ENCODE measurements around the gene PLEKHF1.

PLEKHF1 gene

DNA sequence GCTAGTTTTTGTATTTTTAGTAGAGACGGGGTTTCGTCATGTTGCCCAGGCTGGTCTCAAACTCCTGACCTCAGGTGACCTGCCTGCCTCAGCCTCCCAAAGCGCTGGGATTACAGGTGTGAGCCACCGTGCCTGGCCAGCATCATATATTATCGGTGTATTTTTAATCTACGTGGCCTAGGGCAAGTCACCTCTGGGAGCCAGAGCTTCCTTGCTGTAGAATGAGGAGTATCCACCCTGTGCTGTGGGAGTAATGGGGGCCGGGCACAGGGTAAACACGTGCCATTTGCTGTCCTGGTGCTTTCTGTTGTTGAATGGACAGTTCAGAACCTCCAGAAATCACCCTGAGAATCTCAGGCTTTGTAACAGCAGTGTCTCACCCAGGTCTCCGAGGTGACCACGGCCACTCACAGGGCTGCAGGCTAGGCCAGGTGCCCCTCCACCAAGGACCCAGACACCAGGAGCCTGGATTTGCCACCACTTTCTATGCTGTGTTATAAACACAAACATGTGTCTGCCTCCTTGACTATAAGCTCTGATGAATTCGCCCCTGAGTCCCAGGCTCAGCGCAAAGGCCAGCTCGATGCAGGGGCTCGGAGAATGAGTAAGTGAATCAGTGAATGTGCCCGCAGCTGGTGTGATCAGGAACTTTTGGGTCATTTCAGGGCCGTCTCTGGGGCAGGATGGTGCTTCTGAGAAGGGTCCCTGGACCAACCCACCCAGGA is 36.4 kb upstream of the PLEKHF1 start:
- Mint-ChIP-seq H3K4me1 (peaks cover 33% of the 10 kb centered on the region), H3K27me3 (no peaks in the 10 kb centered on the region), H3K27ac (no peak overlapping the region), H3K9me3 (no peaks in the 10 kb centered on the region), H3K4me3 (no peak overlapping the region)
- ATAC-seq (no peak), DNase-seq (no peak)

DNA sequence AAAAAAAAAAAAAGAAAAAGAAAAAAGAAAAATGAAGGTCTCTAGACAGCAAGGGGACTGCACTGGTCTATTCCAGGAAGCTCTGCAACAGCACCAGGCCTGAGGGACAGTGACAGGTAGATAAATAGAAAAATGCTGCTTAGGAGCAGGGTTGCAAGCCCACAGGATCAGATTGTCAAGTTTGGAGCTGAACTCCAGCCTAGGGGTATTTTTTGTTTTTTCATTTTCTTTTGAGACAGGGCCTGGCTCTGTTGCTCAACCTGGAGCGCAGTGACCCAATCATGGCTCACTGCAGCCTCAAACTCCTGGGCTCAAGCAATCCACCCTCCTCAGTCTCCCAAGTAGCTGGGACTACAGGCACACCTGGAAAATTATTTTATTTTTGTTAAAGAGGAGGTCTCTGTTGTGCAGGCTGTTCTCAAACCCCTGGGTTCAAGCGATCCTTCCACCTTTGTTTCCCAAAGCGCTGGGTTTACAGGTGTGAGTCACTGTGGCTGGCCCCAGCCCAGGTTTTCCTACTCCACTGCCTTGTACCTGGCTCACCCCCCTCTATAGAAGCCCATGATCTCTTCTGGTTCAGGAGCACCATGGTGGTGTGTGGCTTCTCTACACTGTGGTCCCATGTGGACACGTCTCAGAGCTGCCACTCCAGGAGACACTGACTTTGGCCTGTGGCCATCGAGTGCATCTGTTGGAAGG is 35.3 kb upstream of the PLEKHF1 start:
- no peak for DNase-seq
- H3K27ac Mint-ChIP-seq = no peak overlapping the region
- H3K4me3 Mint-ChIP-seq = no peak overlapping the region
- no peaks in the 10 kb centered on the region for H3K27me3 Mint-ChIP-seq
- peaks cover 21% of the 10 kb centered on the region for H3K4me1 Mint-ChIP-seq
- no peak for ATAC-seq
- no peaks in the 10 kb centered on the region for H3K9me3 Mint-ChIP-seq

DNA sequence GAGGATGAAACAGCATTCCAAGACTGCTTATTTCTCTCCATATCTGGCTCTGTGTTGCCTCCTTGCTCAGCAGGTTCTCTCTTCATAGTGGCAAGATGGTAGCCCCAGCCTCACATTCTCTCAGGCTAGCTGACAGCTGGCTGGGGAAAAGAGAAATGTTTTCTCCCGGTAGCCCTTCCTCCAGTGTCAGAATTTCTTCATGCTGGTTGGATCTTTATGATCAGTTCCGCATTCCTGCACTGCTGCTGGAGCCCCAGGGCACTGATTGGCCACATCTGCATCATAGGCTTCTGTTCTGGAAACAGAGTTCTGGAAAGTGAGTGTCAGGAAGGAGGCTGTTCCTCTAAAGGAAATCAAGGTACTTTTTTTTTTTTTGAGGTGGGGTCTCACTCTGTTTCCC is 34.6 kb upstream of the PLEKHF1 start:
- Mint-ChIP-seq H3K4me3 (no peak overlapping the region), H3K9me3 (no peaks in the 10 kb centered on the region), H3K4me1 (peaks cover 17% of the 10 kb centered on the region), H3K27ac (no peak overlapping the region), H3K27me3 (no peaks in the 10 kb centered on the region)
- ATAC-seq (no peak), DNase-seq (no peak)

DNA sequence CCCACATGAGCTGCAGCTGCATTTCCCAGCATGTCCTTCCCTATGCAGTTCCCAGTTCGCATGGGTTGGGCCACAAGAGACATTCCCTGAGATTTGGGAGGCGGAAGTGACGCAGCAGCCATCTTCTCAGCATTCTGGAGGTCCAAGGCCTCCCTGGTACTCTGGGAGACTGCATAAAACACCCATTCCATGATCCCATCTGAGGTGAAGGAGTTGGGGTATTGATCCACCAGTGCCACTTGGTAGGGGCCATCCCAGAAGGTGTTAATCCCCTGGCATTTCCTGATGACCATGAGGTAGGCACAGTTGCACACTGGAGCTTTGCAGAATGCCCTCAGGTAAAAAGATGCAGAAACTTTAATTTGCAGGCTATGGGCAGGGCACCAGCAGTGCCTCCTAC is 33.8 kb upstream of the PLEKHF1 start:
- DNase-seq (no peak), ATAC-seq (no peak)
- Mint-ChIP-seq H3K4me1 (peaks cover 23% of the 10 kb centered on the region), H3K9me3 (no peaks in the 10 kb centered on the region), H3K27me3 (no peaks in the 10 kb centered on the region), H3K27ac (no peak overlapping the region), H3K4me3 (no peak overlapping the region)

DNA sequence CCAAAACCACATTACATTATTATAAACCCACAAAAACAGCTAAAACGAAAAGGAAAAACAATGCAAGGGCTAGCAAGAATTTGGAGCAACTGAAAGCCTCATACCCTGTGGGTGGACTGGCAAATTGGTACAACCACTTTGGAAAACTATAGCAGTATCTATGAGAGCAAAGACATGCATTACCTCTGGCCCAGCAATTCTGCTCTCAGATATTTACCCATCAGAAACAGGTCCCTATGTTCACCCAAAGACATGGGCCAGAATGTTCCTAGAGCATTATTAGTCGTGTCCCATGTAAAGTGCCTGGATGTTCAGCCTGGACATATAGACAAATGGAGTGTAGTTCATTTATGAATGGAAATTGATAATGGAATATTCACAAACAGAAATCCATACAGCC is 31.3 kb upstream of the PLEKHF1 start:
- H3K4me1 Mint-ChIP-seq = peaks cover 12% of the 10 kb centered on the region
- H3K4me3 Mint-ChIP-seq = no peak overlapping the region
- no peaks in the 10 kb centered on the region for H3K9me3 Mint-ChIP-seq
- no peak overlapping the region for H3K27ac Mint-ChIP-seq
- ATAC-seq (no peak), DNase-seq (no peak)
- H3K27me3 Mint-ChIP-seq = no peaks in the 10 kb centered on the region

DNA sequence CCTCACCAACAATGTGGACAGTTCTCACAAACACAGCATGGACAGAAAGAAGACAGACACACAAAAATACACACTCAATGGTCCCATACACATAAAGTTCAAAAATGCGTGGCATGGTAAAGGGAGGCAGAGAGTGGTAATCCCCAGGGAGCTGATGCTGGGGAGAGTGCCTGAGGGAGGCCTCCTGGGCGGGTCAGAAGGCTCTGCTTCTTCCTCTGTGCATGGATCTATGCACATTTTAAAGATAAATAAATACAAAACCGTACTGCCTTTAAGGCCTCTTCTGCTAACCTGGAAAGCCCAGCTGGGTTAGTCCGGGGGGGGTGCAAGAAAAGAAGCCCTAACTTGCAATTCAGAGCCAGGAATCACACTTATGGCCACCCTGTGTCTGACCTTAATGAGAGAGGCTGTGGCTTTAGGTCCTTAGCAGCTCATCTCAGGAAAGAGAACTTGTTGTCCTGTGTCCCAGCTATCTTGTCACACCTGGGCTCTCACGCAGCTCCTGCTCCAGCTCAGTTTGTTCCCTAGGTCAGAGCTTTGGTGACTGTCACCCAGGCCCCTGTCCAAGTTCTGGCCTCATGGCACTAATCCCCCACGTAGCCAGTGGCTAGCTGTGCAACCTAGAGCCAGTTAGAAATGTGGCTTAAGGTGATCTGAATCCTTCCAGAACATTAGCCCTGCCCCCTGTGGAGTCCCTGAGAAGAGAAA is 30.7 kb upstream of the PLEKHF1 start:
- DNase-seq (no peak), ATAC-seq (no peak)
- H3K9me3 Mint-ChIP-seq = no peaks in the 10 kb centered on the region
- H3K27me3 Mint-ChIP-seq = no peaks in the 10 kb centered on the region
- H3K4me3 Mint-ChIP-seq = no peak overlapping the region
- peaks cover 12% of the 10 kb centered on the region for H3K4me1 Mint-ChIP-seq
- H3K27ac Mint-ChIP-seq = no peak overlapping the region

DNA sequence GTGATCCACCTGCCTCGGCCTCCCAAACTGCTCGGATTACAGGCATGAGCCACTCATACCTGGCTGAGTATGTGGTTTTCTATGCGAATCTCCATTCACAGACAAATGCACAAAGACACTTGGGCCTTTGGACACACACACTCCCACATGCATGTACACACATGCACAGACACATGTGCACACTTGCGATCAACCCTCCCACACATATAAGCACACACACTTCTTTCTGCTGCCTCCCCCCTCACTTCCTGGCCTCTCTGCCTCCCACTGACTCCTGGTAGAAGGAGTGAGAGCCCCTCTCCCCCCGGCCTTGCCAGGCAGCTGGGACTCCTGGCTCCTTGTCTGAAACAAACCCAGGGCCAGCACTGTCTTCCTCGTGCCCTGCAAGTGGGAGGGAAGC is 29.3 kb upstream of the PLEKHF1 start:
- no peak for ATAC-seq
- Mint-ChIP-seq H3K4me1 (peaks cover 12% of the 10 kb centered on the region), H3K9me3 (no peaks in the 10 kb centered on the region), H3K27me3 (no peaks in the 10 kb centered on the region), H3K4me3 (no peak overlapping the region), H3K27ac (peak overlapping the region in 1 of 2 donors; percentile 92)
- no peak for DNase-seq

DNA sequence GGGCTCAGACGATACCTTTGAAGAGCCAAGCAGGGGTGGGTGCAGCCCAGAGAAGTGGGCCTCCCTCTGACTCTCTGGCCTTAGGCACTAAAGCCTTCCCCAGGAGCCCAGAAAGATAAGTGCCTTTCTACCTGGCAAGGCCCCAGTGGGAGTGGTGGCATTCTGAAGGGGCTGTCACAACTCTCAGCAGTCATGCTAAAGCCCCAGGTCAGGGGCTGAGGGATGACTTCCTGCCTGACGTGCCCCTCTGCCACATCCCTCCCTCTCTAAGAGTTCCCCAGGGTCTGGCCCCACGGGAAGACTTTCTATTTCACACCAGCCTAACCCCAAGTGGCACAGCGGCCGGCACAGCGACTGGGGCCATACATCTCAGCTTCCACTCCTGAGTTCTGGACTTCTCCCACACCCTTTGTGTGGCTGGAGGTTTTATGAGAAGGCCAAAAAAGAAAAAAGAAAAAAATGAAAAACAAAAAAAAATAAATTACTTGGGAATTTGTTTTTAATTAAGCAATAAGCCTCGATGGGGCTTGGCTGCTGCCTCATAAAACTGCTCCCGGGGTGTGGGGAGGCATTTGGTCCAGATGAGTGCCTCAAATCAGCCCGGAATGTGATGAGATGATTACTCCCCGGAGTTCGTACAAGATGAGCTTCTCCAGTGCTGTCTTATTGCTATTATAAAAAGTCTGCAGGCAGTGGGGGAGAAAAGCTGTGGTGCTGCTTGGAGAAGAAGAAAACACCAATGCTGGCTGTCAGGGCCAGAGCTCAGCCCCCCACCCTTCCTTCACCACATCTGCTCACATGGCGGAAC is 28.5 kb upstream of the PLEKHF1 start:
- Mint-ChIP-seq H3K9me3 (no peaks in the 10 kb centered on the region), H3K4me3 (no peak overlapping the region)

DNA sequence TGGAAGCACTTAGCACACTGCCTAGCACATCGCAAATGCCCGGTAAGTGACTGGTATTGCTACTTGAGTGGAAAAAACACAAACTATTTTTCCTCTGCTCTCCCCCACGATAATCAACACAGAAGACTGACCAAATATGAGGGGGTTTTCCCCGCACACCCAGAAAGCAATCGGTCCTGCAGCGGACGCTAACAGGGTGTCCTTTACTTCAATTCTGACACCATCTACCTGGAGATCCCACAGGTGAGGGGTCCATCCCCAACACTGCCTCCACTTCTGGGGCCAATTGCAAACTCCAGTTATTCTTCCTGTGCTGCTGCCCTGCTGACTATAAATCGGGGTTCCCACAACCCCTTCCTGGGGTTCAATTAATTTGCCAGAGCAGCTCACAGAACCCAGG is 26.2 kb upstream of the PLEKHF1 start:
- Mint-ChIP-seq H3K9me3 (no peaks in the 10 kb centered on the region), H3K4me3 (no peak overlapping the region), H3K27me3 (no peaks in the 10 kb centered on the region), H3K4me1 (peaks cover 12% of the 10 kb centered on the region), H3K27ac (no peak overlapping the region)
- no peak for DNase-seq
- ATAC-seq = no peak

More for the DNA sequence above, 28.5 kb upstream of the PLEKHF1 start:
- DNase-seq = no peak
- peaks cover 12% of the 10 kb centered on the region for H3K4me1 Mint-ChIP-seq
- no peak overlapping the region for H3K27ac Mint-ChIP-seq
- no peaks in the 10 kb centered on the region for H3K27me3 Mint-ChIP-seq
- no peak for ATAC-seq

DNA sequence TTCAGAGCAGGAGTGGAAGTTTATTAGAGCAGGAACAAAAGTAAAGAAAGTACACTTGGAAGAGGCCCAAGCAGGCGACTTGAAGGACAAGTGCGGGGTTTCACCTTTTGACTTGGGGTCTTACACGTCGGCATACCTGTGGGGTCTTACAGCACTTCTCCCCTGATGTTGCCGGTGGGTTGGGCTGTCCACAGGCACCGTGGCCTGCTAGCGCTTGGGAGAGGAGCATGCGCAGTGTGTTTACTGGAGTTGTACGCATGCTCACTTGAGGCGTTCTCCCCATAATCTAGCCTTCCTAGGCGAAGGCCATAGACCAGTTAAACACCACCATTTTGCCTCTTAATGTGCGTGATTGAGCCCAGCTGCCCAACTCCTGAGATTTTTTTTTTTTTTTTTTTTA is 25.0 kb upstream of the PLEKHF1 start:
- ATAC-seq (no peak), DNase-seq (no peak)
- no peaks in the 10 kb centered on the region for H3K9me3 Mint-ChIP-seq
- H3K27ac Mint-ChIP-seq = no peak overlapping the region
- no peaks in the 10 kb centered on the region for H3K27me3 Mint-ChIP-seq
- H3K4me3 Mint-ChIP-seq = no peak overlapping the region
- peaks cover 15% of the 10 kb centered on the region for H3K4me1 Mint-ChIP-seq

DNA sequence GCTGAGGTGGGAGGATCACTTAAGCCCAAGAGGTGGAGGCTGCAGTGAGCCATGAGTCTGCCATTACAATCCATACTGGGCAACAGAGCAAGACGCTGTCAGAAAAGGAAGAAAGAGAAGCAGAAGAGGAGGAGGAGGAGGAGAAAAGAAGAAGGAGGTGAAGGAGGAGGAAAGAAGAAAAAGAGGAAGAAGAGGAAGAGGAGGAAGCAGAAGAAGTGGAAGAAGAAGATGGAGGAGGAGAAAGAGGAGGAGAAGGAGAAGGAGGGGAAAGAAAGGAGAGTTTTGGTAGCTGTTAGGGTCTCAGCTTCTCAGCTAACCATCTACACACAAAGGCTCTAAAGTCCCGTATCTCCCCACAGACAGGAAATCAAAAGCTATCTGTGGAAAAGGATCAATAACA is 23.7 kb upstream of the PLEKHF1 start:
- Mint-ChIP-seq H3K4me3 (no peak overlapping the region), H3K4me1 (peaks cover 19% of the 10 kb centered on the region), H3K27me3 (no peaks in the 10 kb centered on the region), H3K27ac (peak overlapping the region in 1 of 2 donors; percentile 8), H3K9me3 (no peaks in the 10 kb centered on the region)
- no peak for DNase-seq
- no peak for ATAC-seq

DNA sequence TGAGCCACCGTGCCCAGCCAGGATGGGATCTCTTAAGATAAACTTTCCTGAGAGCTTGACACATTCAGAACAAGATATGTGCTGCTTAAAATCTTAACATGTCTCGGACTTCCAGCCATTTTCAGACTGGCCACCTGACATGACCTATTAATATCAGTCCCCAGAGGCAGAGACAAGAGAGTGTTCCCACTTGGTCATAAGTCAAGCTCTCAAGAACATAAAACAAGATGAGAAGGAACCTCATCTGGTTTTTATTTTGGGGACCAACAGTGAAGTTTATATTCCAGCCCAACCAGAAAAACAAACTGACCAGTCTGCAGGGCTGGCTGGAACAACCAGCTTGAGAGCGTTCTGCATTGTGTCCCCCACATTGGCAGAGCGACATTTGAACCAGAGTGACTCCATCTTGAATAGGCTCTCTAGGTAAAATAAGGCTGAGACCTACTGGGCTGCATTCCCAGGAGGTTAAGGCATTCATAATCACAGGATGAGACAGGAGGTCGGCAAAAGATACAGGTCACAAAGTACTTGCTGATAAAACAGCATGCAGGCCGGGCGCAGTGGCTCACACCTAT is 21.8 kb upstream of the PLEKHF1 start:
- H3K27me3 Mint-ChIP-seq = no peaks in the 10 kb centered on the region
- no peak for ATAC-seq
- no peak overlapping the region for H3K27ac Mint-ChIP-seq
- H3K4me3 Mint-ChIP-seq = no peak overlapping the region
- no peaks in the 10 kb centered on the region for H3K9me3 Mint-ChIP-seq
- H3K4me1 Mint-ChIP-seq = peaks cover 17% of the 10 kb centered on the region
- DNase-seq = no peak

DNA sequence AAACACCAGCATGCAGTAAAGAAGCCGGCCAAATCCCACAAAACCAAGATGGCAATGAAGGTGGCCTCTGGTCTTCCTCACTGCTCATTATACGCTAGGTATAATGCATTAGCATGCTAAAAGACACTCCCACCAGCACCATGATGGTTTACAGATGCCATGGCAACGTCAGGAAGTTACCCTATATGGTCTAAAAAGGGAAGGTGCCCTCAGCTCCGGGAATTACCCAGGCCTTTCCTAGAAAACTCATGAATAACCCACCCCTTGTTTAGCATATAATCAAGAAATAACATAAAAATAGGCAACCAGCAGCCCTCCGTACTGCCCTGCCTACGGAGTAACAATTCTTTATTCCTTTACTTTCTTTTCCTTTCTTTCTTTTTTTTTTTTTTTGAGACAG is 21.1 kb upstream of the PLEKHF1 start:
- H3K27ac Mint-ChIP-seq = no peak overlapping the region
- H3K27me3 Mint-ChIP-seq = no peaks in the 10 kb centered on the region
- ATAC-seq = no peak
- H3K9me3 Mint-ChIP-seq = no peaks in the 10 kb centered on the region
- H3K4me3 Mint-ChIP-seq = no peak overlapping the region
- DNase-seq = no peak
- H3K4me1 Mint-ChIP-seq = peaks cover 17% of the 10 kb centered on the region

DNA sequence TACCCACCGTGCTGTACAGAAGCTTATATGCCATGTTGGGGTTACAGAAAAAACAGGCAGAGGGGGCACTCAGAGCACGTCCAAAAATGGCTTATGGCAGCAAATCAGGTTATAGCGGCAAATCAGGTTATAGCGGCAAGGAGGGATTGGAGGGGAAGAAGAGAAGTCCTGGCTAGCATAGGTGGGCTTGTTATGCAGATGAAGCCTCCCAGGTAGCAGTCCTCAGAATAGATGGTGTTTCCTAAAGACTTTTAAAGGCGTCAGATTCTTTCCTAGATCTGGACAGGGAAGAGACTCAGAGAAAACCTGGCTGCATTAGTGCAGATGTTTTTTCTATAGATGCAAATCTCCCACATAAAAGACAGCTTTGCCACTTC is 19.8 kb upstream of the PLEKHF1 start:
- DNase-seq = no peak
- H3K4me1 Mint-ChIP-seq = peaks cover 17% of the 10 kb centered on the region

DNA sequence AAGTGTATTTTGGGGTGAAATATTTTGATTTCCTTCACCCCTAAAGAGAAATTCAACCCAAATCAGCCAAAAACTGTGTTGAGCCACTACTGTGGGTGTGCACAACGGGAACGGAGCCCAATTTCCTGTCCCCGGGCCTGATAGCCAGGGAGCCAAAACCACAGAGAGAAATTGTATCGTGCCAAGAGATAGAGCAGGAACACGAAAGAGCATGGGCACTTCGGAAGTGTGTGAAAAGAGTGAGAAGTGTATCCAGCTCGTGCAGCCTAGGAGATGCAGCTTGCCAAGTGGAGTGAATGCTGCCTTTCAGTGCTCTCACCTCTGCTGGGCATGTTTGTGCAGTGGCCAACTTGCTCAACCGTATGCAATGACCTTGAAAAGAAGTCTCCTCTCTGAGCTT is 19.4 kb upstream of the PLEKHF1 start:
- Mint-ChIP-seq H3K4me1 (peaks cover 17% of the 10 kb centered on the region), H3K27ac (peak overlapping the region in 1 of 2 donors; percentile 35), H3K27me3 (no peaks in the 10 kb centered on the region), H3K4me3 (peak overlapping the region; percentile 55 to 60), H3K9me3 (no peaks in the 10 kb centered on the region)
- ATAC-seq = peak; percentile 60
- DNase-seq = no peak

More for the DNA sequence above, 19.8 kb upstream of the PLEKHF1 start:
- H3K27ac Mint-ChIP-seq = no peak overlapping the region
- peak overlapping the region; percentile 55 to 60 for H3K4me3 Mint-ChIP-seq
- H3K27me3 Mint-ChIP-seq = no peaks in the 10 kb centered on the region
- ATAC-seq = no peak
- no peaks in the 10 kb centered on the region for H3K9me3 Mint-ChIP-seq
